NCI-H2227 treated with DMSO at 0.1 percent for 48 hours (cell line): ENCODE results near the gene RPL4.

ENCODE experiments used
- DNase-seq: peaks from one replicate; lab custom pipeline; 2025; lab: John Stamatoyannopoulos, UW

Gene RPL4

DNA sequence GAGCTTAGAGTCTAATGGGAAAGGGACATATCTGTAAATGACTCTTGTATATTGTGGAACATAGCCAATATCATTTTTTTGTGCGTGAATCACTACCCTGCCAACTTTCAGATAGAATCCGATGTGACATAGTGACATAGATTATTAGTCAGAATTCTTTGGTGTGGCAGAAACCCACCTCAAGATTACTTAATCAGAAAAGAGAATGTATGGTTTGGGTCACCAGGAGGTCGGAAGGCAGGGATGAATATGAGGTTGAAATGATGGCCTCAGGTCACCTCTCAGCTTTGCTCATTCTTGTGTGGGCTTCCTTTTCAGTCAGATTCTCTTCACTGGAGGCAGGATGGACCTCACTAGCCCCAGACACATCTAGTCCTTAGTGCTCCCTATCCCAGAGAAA is 48.4 kb downstream of the RPL4 start:
- no peak for DNase-seq

DNA sequence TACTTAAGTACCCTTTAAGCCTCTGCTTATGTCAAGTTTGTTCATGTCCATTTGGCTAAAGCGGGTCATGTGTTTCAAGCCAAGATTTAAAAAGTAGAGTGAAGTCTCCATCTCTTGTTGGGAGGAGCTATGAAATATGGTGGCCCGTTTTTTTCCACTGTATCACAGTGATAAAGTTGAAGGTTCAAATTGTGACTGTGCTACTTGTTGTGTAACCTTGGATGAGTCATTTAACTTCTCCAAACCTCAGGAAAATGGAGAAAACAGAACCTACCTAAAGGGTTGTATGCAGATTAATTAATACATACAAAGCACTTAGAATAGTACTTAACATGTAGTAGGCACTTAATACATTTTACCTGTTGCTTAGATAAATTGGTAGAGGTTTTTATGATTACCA is 50.5 kb downstream of the RPL4 start:
- no peak for DNase-seq

DNA sequence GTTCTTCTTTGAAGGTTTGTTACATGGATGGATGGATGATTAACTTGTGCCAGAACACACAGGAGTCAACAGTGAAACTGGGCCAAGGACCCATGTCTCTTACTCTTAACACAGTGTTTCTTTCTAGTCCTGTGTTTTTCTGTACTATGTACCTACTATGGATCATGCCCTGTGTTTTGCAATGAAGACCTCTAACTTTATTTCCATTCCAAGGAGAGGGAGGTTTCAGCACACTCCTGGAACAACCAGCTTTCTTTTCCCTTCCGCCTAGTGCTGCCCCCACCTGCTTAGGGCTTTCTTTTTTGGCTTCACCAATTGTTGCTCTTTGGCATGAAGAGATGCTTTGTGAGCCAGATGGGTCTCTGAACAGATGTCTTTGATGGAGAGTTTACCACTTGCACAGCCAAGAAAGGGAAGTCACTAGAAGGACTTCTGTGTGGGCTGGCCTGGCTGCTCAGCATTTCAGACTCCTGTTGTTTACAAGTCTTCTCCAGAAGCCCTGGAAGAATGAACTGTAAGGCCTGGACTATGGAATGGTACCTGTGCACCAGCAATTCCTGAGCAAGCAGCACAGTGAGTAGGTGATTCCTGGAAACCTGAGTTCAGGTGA is 51.6 kb downstream of the RPL4 start:
- no peak for DNase-seq

- no peak for DNase-seq
Observed at GRCh38 chr15:66452420-66452819, 52.2 kb downstream of the RPL4 start.
